Neural cell (in vitro differentiated cells): Measurements from ENCODE around the gene HDAC3. TPM values are rescaled to one million over a fixed set of nuclear protein-coding genes. Genes with fewer than 3 reads are reported as not detected.
A peak's percentile ranks its signal among the peaks of the same experiment; 100 is the strongest.

Experiments
- H2AFZ ChIP-seq: fragments of 200-600, 300-800 bp; sonication (generic), shearing (Covaris generic); 2 replicates; pipeline ENCODE4 v1.6.0; 2014; ENCODE audit warnings: low read depth, mild to moderate bottlenecking, antibody characterized with exemption, low read length, moderate library complexity
- H3F3A ChIP-seq: fragments of 200-600 bp; shearing (Covaris generic); 2 replicates; pipeline ENCODE4 v1.6.1; 2016; ENCODE audit warnings: mild to moderate bottlenecking, moderate library complexity, mixed read lengths, antibody characterized with exemption, low read length; ENCODE audit not compliant: insufficient read depth, poor library complexity, severe bottlenecking
- H3K27ac ChIP-seq: fragments of 200-600, 300-800 bp; sonication (generic), shearing (Covaris generic); 2 replicates; pipeline ENCODE4 v1.5.1; 2014; ENCODE audit warnings: mild to moderate bottlenecking, low read length, moderate library complexity
- H3K27me3 ChIP-seq: fragments of 300-800, 200-600 bp; sonication (generic), shearing (Covaris generic); 2 replicates; pipeline ENCODE4 v1.6.0; 2014; ENCODE audit warnings: mild to moderate bottlenecking, low read depth, low read length, moderate library complexity; ENCODE audit not compliant: insufficient read depth
- H3K36me3 ChIP-seq: fragments of 300-800, 200-600 bp; sonication (generic), shearing (Covaris generic); 2 replicates; pipeline ENCODE4 v1.5.1; 2014; ENCODE audit warnings: mild to moderate bottlenecking, antibody characterized with exemption, low read length, moderate library complexity; ENCODE audit not compliant: insufficient read depth
- H3K4me2 ChIP-seq: fragments of 300-800, 200-600 bp; sonication (generic), shearing (Covaris generic); 2 replicates; pipeline ENCODE4 v1.6.0; 2014; ENCODE audit warnings: mild to moderate bottlenecking, low read length
- H3K4me3 ChIP-seq: fragments of 300-800, 200-600 bp; sonication (generic), shearing (Covaris generic); 2 replicates; pipeline ENCODE4 v1.5.1; 2014; ENCODE audit warnings: mild to moderate bottlenecking, low read length, moderate library complexity
- H3K79me2 ChIP-seq: fragments of 200-600 bp; shearing (Covaris generic); replicated peaks from 2 replicates; pipeline ENCODE4 v1.6.0; 2014; ENCODE audit warnings: mild to moderate bottlenecking, low read length, moderate library complexity; ENCODE audit not compliant: insufficient read depth
- H3K9ac ChIP-seq: fragments of 300-800, 200-600 bp; sonication (generic), shearing (Covaris generic); 2 replicates; pipeline ENCODE4 v1.6.1; 2016; ENCODE audit warnings: mild to moderate bottlenecking, low read length, mixed read lengths
- H3K9me2 ChIP-seq: fragments of 200-600 bp; shearing (Covaris generic); 2 replicates; pipeline ENCODE4 v1.6.1; 2016; ENCODE audit warnings: mild to moderate bottlenecking, low read length, mixed read lengths; ENCODE audit not compliant: insufficient read depth
- H3K9me3 ChIP-seq: fragments of 200-600, 300-800 bp; sonication (generic), shearing (Covaris generic); 2 replicates; pipeline ENCODE4 v1.6.1; 2016; ENCODE audit warnings: mild to moderate bottlenecking, mixed run types, low read length, moderate library complexity, mixed read lengths
- H4K20me1 ChIP-seq: fragments of 200-600 bp; shearing (Covaris generic); 2 replicates; pipeline ENCODE4 v1.6.1; 2016; ENCODE audit warnings: mild to moderate bottlenecking, mixed run types; ENCODE audit not compliant: insufficient read depth
- EP300 ChIP-seq: fragments of 450-650 bp; conservative IDR thresholded peaks from 2 replicates; pipeline ENCODE4 v1.6.1; 2014; ENCODE audit warnings: antibody characterized with exemption, mild to moderate bottlenecking, moderate library complexity; ENCODE audit not compliant: poor library complexity, severe bottlenecking
- EZH2 ChIP-seq: fragments of 200-600, 300-800 bp; shearing (Covaris generic), sonication (generic); IDR thresholded peaks from 2 replicates; pipeline ENCODE4 v1.6.1; 2014; ENCODE audit warnings: antibody characterized with exemption, low read length, borderline replicate concordance, mild to moderate bottlenecking; ENCODE audit not compliant: insufficient read depth, poor library complexity, severe bottlenecking
- MXI1 ChIP-seq: fragments of 450-650 bp; conservative IDR thresholded peaks from 2 replicates; pipeline ENCODE4 v1.6.1; 2014; ENCODE audit warnings: antibody characterized with exemption, mild to moderate bottlenecking; ENCODE audit not compliant: poor library complexity, severe bottlenecking
- POLR2AphosphoS5 ChIP-seq: IDR thresholded peaks from 2 replicates; pipeline ENCODE4 v1.6.1; 2012
- RAD21 ChIP-seq: fragments of 450-650 bp; conservative IDR thresholded peaks from 2 replicates; pipeline ENCODE4 v1.6.1; 2014; ENCODE audit warnings: antibody characterized with exemption, mild to moderate bottlenecking, moderate library complexity
- REST ChIP-seq: IDR thresholded peaks from 2 replicates; pipeline ENCODE4 v1.6.1; 2012; ENCODE audit warnings: borderline replicate concordance
- SMC3 ChIP-seq: fragments of 450-650 bp; conservative IDR thresholded peaks from 2 replicates; pipeline ENCODE4 v1.6.1; 2014; ENCODE audit warnings: antibody characterized with exemption, mild to moderate bottlenecking, moderate library complexity; ENCODE audit not compliant: poor library complexity
- TAF1 ChIP-seq: IDR thresholded peaks from 2 replicates; pipeline ENCODE4 v1.6.1; 2012; ENCODE audit warnings: low read depth
- polyA plus RNA-seq: library from polyadenylated mRNA; depleted of rRNA; stranded (reverse); fragments of >200 nt; gene quantifications from 2 replicates; pipeline ENCODE4 v1.2.3, GENCODE V29; 2014
- TF ChIP-seq, protein P1 (sequence below): fragments of 450-650 bp; IDR thresholded peaks from 2 replicates; pipeline ENCODE4 v1.5.1; 2014; ENCODE audit warnings: antibody characterized with exemption, mild to moderate bottlenecking, moderate library complexity; ENCODE audit not compliant: poor library complexity, severe bottlenecking

HDAC3 gene
- polyA plus RNA-seq, 1 donor from 2014 or later = 115 TPM

- Histone ChIP-seq H3F3A (no peaks in the 10 kb centered on the region), H3K9me2 (no peaks in the 10 kb centered on the region), H3K4me3 (no peak overlapping the region), H3K36me3 (no peaks in the 10 kb centered on the region), H3K27ac (no peak overlapping the region), H3K27me3 (no peaks in the 10 kb centered on the region), H4K20me1 (no peaks in the 10 kb centered on the region), H3K4me2 (no peak overlapping the region), H3K9me3 (no peaks in the 10 kb centered on the region), H3K9ac (no peak overlapping the region), H2AFZ (no peak overlapping the region), H3K79me2 (no peaks in the 10 kb centered on the region)
- TF ChIP-seq EZH2 (no peak), EP300 (no peak), MXI1 (no peak), SMC3 (no peak), RAD21 (no peak), POLR2AphosphoS5 (no peak), REST (no peak), TAF1 (no peak)
- TF ChIP-seq, protein P1, sequence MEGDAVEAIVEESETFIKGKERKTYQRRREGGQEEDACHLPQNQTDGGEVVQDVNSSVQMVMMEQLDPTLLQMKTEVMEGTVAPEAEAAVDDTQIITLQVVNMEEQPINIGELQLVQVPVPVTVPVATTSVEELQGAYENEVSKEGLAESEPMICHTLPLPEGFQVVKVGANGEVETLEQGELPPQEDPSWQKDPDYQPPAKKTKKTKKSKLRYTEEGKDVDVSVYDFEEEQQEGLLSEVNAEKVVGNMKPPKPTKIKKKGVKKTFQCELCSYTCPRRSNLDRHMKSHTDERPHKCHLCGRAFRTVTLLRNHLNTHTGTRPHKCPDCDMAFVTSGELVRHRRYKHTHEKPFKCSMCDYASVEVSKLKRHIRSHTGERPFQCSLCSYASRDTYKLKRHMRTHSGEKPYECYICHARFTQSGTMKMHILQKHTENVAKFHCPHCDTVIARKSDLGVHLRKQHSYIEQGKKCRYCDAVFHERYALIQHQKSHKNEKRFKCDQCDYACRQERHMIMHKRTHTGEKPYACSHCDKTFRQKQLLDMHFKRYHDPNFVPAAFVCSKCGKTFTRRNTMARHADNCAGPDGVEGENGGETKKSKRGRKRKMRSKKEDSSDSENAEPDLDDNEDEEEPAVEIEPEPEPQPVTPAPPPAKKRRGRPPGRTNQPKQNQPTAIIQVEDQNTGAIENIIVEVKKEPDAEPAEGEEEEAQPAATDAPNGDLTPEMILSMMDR = no peak
Observed at GRCh38 chr5:141680178-141680577, 43.5 kb upstream of the HDAC3 start.

DNA sequence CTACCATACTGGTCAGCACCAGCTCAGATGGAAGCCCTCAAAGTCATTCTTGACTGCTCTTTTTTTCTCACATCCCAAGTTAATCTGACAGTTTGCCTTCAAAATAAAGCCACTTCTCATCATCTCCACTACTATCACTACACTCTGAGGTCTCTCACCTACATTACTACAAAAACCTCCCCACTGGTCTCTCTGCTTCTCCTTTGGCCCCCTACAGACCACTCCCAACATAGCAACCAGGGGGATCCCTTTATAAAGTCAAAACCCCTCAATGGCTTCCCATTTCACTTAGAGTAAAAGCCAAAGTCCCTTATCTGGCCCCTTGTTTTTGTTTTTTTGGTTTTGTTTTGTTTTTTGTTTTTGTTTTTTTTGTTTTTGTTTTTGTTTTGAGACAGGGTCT lies 40.8 kb upstream of the HDAC3 start:
- TF ChIP-seq RAD21 (no peak), POLR2AphosphoS5 (no peak), TAF1 (no peak), EP300 (no peak)
- TF ChIP-seq, protein P1 = peak; percentile 12

More for the DNA sequence above, 40.8 kb upstream of the HDAC3 start:
- Histone ChIP-seq H3K4me3 (no peak overlapping the region), H3K9me3 (no peaks in the 10 kb centered on the region), H3K4me2 (no peak overlapping the region), H3K27ac (no peak overlapping the region), H3K9me2 (no peaks in the 10 kb centered on the region), H2AFZ (no peak overlapping the region), H3K9ac (no peak overlapping the region), H4K20me1 (no peaks in the 10 kb centered on the region), H3K27me3 (no peaks in the 10 kb centered on the region), H3K79me2 (no peaks in the 10 kb centered on the region), H3F3A (no peaks in the 10 kb centered on the region), H3K36me3 (no peaks in the 10 kb centered on the region)
